Muscle of leg (tissue), 11 donors: Measurements from ENCODE around the gene TOM1L1. TPM values are rescaled to one million over a fixed set of nuclear protein-coding genes. Genes with fewer than 3 reads are reported as not detected.

ENCODE experiments used
- DNase-seq: peaks from one replicate; pipeline ENCODE4 v3.0.0; 2013
- H3K27ac ChIP-seq: one replicate; pipeline ENCODE4 v1.5.1; 2013; ENCODE audit warnings: mild to moderate bottlenecking, low read length, control low read depth
- H3K27me3 ChIP-seq: one replicate; pipeline ENCODE4 v1.6.1; 2013; ENCODE audit warnings: low read length; ENCODE audit not compliant: control insufficient read depth, insufficient read depth
- H3K36me3 ChIP-seq: one replicate; pipeline ENCODE4 v1.6.1; 2013; ENCODE audit warnings: low read length; ENCODE audit not compliant: control insufficient read depth, insufficient read depth
- H3K4me1 ChIP-seq: one replicate; pipeline ENCODE4 v1.6.1; 2013; ENCODE audit warnings: low read length; ENCODE audit not compliant: control insufficient read depth, insufficient read depth
- H3K4me3 ChIP-seq: one replicate; pipeline ENCODE4 v1.5.1; 2013; ENCODE audit warnings: low read length, control low read depth
- H3K9me3 ChIP-seq: replicated peaks from 2 replicates; pipeline ENCODE4 v1.6.1; 2013; ENCODE audit warnings: low read depth, low read length; ENCODE audit not compliant: control insufficient read depth
- WGBS: methylation state at CpG from one replicate; pipeline ENCODE4 v1.1.5; 2013; ENCODE audit warnings: missing lambda C conversion rate; ENCODE audit not compliant: insufficient coverage; 5-methylcytosine and 5-hydroxymethylcytosine counted together
- polyA plus RNA-seq, 8 donors: library from polyadenylated mRNA; unstranded; fragments of 120-200 nt; gene quantifications; one replicate each; pipeline versions ENCODE4 v1.2.1 to v1.2.3, GENCODE V29; 2013; ENCODE audit warnings: inconsistent platforms in 1 of 8, low replicate concordance in 1 of 8; ENCODE audit not compliant: insufficient read length in 8 of 8, insufficient read depth in 1 of 8
- total RNA-seq: library from RNA; stranded (reverse); fragments of 120-200 nt; gene quantifications from one replicate; pipeline ENCODE4 v1.2.4, GENCODE V29; 2013

TOM1L1 gene
- total and polyA plus RNA-seq, 9 donors: 3.6 to 11.3 (median 5.6) TPM

- H3K9me3 ChIP-seq: no peaks in the 10 kb centered on the region
- no peak overlapping the region for H3K4me3 ChIP-seq
- no CpG with 5 or more reads among the region's 1 CpG for WGBS
- peak; percentile 82 for DNase-seq
- H3K27me3 ChIP-seq: no peaks in the 10 kb centered on the region
- no peak overlapping the region for H3K27ac ChIP-seq
- H3K36me3 ChIP-seq: no peaks in the 10 kb centered on the region
- no peaks in the 10 kb centered on the region for H3K4me1 ChIP-seq
Measured at GRCh38 chr17:54891176-54891821, 9.4 kb upstream of the TOM1L1 start.

- no peaks in the 10 kb centered on the region for H3K27me3 ChIP-seq
- no peak for DNase-seq
- H3K4me3 ChIP-seq: no peak overlapping the region
- no peaks in the 10 kb centered on the region for H3K4me1 ChIP-seq
- H3K9me3 ChIP-seq: no peaks in the 10 kb centered on the region
- no peak overlapping the region for H3K27ac ChIP-seq
- no peaks in the 10 kb centered on the region for H3K36me3 ChIP-seq
- WGBS: no CpG with 5 or more reads among the region's 1 CpG
Measured at GRCh38 chr17:54892360-54892759, 8.3 kb upstream of the TOM1L1 start.

- H3K4me1 ChIP-seq: peaks cover 12% of the 10 kb centered on the region
- no peak overlapping the region for H3K27ac ChIP-seq
- H3K9me3 ChIP-seq: no peaks in the 10 kb centered on the region
- WGBS: no CpG with 5 or more reads among the region's 3 CpGs
- no peak overlapping the region for H3K4me3 ChIP-seq
- no peaks in the 10 kb centered on the region for H3K36me3 ChIP-seq
- peaks cover 14% of the 10 kb centered on the region for H3K27me3 ChIP-seq
- DNase-seq: no peak
Measured at GRCh38 chr17:54898576-54898975, 2.1 kb upstream of the TOM1L1 start.

- no peaks in the 10 kb centered on the region for H3K9me3 ChIP-seq
- H3K4me1 ChIP-seq: peaks cover 13% of the 10 kb centered on the region
- WGBS: no CpG with 5 or more reads among the region's 3 CpGs
- H3K4me3 ChIP-seq: no peak overlapping the region
- H3K27me3 ChIP-seq: peaks cover 14% of the 10 kb centered on the region
- no peaks in the 10 kb centered on the region for H3K36me3 ChIP-seq
- DNase-seq: no peak
- no peak overlapping the region for H3K27ac ChIP-seq
Measured at GRCh38 chr17:54899201-54899600, 1.5 kb upstream of the TOM1L1 start.

- WGBS: 0% methylated on average over 3 of the region's 18 CpGs
Measured at GRCh38 chr17:54899721-54900456, 763 bp upstream of the TOM1L1 start.

GRCh38 chr17:54901230-54901822 lies 674 bp downstream of the TOM1L1 start:
- WGBS: 14% methylated on average over 1 of the region's 9 CpGs
- H3K36me3 ChIP-seq: no peaks in the 10 kb centered on the region
- H3K4me1 ChIP-seq: peaks cover 13% of the 10 kb centered on the region
- peak; percentile 8 for DNase-seq
- H3K9me3 ChIP-seq: no peaks in the 10 kb centered on the region
- peaks cover 14% of the 10 kb centered on the region for H3K27me3 ChIP-seq
- H3K27ac ChIP-seq: no peak overlapping the region
- peak overlapping the region; percentile 51 for H3K4me3 ChIP-seq

More at GRCh38 chr17:54899721-54900456, 763 bp upstream of the TOM1L1 start:
- H3K27me3 ChIP-seq: peaks cover 14% of the 10 kb centered on the region
- DNase-seq: peak; percentile 10
- peak overlapping the region; percentile 51 for H3K4me3 ChIP-seq
- no peak overlapping the region for H3K27ac ChIP-seq
- no peaks in the 10 kb centered on the region for H3K36me3 ChIP-seq
- H3K9me3 ChIP-seq: no peaks in the 10 kb centered on the region
- H3K4me1 ChIP-seq: peaks cover 13% of the 10 kb centered on the region

GRCh38 chr17:54902017-54902416 lies 1.4 kb downstream of the TOM1L1 start:
- Histone ChIP-seq H3K9me3 (no peaks in the 10 kb centered on the region), H3K27me3 (peaks cover 14% of the 10 kb centered on the region), H3K4me1 (peaks cover 13% of the 10 kb centered on the region), H3K36me3 (no peaks in the 10 kb centered on the region), H3K4me3 (no peak overlapping the region), H3K27ac (no peak overlapping the region)
- 90% methylated on average over 2 of the region's 9 CpGs for WGBS
- DNase-seq: no peak

- Histone ChIP-seq H3K27me3 (peaks cover 14% of the 10 kb centered on the region), H3K4me1 (peaks cover 13% of the 10 kb centered on the region), H3K36me3 (no peaks in the 10 kb centered on the region), H3K27ac (no peak overlapping the region), H3K4me3 (no peak overlapping the region), H3K9me3 (no peaks in the 10 kb centered on the region)
- 72% methylated on average over 2 of the region's 5 CpGs for WGBS
- peak; percentile 15 for DNase-seq
Measured at GRCh38 chr17:54902611-54903010, 2.0 kb downstream of the TOM1L1 start.

GRCh38 chr17:54903375-54903774 lies 2.7 kb downstream of the TOM1L1 start:
- no peak overlapping the region for H3K4me3 ChIP-seq
- no CpG with 5 or more reads among the region's 1 CpG for WGBS
- no peak overlapping the region for H3K27ac ChIP-seq
- H3K36me3 ChIP-seq: no peaks in the 10 kb centered on the region
- H3K9me3 ChIP-seq: no peaks in the 10 kb centered on the region
- H3K27me3 ChIP-seq: peaks cover 14% of the 10 kb centered on the region
- peak; percentile 64 for DNase-seq
- H3K4me1 ChIP-seq: peaks cover 13% of the 10 kb centered on the region

GRCh38 chr17:54906683-54907082 lies 6.0 kb downstream of the TOM1L1 start:
- Histone ChIP-seq H3K27ac (no peak overlapping the region), H3K27me3 (no peaks in the 10 kb centered on the region), H3K36me3 (no peaks in the 10 kb centered on the region), H3K4me3 (no peak overlapping the region), H3K9me3 (no peaks in the 10 kb centered on the region), H3K4me1 (peaks cover 5% of the 10 kb centered on the region)
- no peak for DNase-seq
- 77% methylated on average over 4 of the region's 7 CpGs for WGBS
